Umbilical cord (tissue), 2 donors: ENCODE measurements around the gene CORO2A. TPM values are rescaled to one million over a fixed set of nuclear protein-coding genes. Genes with fewer than 3 reads are reported as not detected.
A peak's percentile ranks its signal among the peaks of the same experiment; 100 is the strongest.
"Not testable (repeated sequence)": the region's sequence is repeated elsewhere in the genome, so short reads cannot be mapped to it uniquely, and the experiment has no call there.

ENCODE experiments used
- DNase-seq: peaks from one replicate; pipeline ENCODE4 v3.0.0-alpha.2; 2015; ENCODE audit warnings: low spot score
- total RNA-seq: library from RNA; depleted of rRNA; stranded (reverse); fragments of >200 nt; gene quantifications from one replicate; pipeline ENCODE4 v1.2.3, GENCODE V29; 2014; ENCODE audit warnings: low replicate concordance; ENCODE audit not compliant: insufficient read depth

The CORO2A gene
- total RNA-seq, 1 donor from 2014 or later = 3.9 TPM

DNA sequence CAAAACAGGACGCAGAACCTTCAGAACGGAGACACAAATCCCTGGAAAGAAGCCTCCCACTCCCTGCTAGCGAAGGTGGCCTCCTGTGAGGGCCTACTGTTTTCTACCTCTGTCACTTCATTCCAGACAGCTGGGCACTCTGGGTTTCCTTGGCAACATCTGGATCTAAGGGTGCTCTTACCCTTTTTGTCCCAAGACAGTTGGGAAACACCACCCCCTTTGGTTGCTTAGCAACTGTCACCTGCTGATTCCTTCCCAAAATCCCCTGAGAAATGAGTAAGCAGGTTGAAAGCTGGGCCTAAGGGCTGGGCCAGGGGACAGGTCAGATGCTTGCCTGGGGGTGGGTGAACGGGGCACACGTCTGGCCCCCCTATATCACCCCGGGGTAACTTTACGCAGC, 106.5 kb downstream of the CORO2A start:
- DNase-seq = no peak

DNA sequence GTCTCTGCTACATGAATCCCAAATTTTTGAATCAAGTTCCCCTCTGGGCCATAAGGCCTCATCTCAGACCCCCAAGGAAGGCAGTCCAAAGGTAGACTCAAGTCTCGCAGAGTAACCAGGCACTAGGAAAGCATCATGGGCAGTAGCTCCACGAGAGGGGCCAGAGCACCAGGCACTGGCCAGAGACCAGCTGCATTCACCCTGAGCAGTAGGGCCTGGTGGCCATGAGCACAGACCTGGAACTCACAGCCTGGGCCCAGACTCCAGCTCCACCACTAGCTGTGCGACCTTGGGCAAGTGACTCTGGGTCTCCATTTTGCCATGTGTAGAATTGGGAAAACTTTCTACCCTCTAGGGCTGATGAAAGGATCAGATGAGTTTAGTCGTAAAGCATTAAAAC, 107.4 kb downstream of the CORO2A start:
- DNase-seq = no peak

- no peak for DNase-seq
Observed at GRCh38 chr9:98084396-98084795, 108.0 kb downstream of the CORO2A start.

DNA sequence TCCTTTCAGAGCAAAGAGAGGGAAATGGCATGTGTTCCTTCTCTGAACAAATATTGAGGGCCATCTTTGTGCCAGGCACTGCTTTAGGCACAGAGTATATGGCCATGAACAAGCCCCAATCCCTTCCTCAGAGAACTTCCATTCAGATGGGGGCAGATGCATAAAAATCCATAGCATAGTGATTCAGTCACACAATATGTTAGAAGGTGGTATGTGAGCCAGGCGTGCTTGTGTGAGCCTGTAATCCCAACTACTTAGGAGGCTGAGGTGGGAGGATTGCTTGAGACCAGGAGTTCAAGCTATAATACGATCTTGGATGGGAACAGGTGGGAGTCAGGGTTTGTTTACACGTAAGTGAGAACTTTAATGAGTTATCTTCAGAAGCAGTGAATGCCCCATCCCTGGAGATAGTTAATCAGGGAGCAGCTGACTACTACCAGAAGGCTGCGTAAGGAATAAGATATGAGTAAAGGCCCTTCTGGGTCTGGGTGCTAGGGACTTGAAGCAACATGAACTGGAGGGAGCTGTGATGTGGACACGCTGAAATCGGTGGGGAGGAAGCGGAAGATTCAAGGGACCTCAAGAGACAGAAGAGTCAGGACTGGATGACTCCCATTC, 108.8 kb downstream of the CORO2A start:
- no peak for DNase-seq

DNA sequence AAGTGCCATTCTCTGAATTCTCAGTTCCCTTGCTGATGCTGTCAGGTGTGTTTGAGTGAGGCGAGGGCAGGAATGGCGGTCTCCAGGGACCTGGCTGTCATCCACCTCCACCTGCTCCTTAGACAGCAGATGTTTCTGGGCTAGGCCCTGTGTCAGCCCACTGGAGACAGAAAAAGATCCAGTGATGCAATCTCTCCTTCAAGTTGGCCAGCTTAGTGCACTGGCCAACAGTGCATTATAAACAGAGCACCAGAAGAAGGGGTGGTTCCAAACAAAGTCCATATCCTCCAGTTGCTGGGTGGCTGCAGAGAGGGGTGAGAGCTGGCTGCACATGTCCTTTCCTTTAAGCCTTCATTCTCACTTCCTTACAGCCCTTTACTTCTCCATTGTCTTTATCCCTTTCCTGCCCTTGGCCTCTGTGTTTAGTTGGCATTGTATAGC, 109.4 kb downstream of the CORO2A start:
- no peak for DNase-seq

DNA sequence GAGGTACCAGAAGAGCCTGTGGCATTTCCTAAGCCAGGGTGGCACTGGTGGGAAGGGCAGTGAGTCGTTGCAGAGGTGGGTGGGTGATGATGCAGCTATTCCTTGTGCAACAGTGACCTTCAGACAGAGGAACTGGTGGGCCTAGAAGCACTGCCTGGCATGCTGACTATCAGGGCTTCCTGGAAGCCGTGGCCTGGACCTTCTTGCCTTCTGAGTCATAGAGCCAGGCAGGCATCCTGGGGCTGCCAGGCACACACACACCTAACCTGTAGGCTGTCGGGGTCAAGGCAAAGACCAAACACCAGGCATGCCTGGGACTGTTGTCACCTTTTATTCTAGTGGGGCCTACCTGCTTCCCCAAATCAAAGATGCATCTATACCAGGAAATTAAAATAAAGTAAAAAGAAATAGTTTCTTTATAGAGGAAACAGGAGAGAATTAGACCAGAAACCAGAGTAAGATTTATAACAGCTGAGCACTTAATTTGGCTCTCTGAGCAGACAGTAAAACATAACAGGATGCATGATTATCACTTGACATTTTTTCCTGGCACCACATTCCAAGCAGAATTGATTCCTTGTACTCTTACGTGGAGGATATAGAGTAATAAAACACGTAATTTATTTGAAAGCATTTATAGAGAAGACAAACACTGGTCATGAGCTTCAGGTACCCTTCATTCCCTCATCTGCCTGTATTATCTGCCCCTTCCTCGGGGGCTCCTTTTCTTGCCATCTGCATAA, 110.8 kb downstream of the CORO2A start:
- DNase-seq = no peak

DNA sequence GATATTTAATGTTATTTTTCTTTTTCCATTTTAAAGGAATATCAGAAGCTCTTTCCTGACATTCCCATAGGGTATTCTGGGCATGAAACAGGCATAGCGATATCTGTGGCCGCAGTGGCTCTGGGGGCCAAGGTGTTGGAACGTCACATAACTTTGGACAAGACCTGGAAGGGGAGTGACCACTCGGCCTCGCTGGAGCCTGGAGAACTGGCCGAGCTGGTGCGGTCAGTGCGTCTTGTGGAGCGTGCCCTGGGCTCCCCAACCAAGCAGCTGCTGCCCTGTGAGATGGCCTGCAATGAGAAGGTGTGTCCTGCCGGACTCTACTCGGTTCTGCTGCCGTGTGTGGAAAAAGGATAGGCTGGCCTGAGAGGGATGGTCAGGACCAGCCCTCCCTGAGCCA, 111.7 kb downstream of the CORO2A start:
- DNase-seq = no peak

DNA sequence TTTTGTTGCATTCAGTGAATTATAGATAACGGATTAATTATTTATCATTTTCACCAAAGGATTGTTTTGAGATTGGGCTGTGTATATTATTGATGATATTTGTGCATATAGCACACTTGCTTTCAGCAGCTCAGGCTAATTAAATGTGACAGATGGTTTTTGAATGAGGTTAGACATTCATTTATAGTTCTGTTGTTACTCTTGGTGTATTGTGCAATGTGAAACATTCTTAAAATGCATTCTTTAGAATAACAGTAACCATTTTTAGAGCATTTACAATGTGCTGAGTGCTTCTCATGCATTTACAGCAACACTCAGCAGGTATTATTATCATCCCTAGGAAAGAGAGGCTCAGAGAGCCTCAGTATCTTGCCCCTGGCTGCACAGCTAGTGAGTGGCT, 112.1 kb downstream of the CORO2A start:
- DNase-seq = no peak

GRCh38 chr9:98078895-98079294, 113.5 kb downstream of the CORO2A start:
- no peak for DNase-seq

DNA sequence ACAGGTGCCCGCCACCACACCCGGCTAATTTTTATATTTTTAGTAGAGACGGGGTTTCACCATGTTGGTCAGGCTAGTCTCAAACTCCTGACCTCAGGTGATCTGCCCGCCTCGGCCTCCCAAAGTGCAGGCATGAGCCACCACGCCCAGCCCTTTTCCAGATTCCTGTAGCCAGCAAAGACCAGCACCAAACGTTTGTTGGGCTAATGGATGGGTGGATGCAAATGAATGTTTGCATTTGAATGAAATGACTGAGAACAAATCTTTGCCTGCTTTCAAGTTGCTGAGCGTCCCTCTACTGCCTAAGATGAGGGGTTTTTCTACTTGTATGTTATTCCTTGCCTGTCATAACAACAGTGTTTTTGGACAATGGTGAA, 115.9 kb downstream of the CORO2A start:
- DNase-seq = not testable (repeated sequence)

GRCh38 chr9:98075332-98075805, 117.1 kb downstream of the CORO2A start:
- no peak for DNase-seq

DNA sequence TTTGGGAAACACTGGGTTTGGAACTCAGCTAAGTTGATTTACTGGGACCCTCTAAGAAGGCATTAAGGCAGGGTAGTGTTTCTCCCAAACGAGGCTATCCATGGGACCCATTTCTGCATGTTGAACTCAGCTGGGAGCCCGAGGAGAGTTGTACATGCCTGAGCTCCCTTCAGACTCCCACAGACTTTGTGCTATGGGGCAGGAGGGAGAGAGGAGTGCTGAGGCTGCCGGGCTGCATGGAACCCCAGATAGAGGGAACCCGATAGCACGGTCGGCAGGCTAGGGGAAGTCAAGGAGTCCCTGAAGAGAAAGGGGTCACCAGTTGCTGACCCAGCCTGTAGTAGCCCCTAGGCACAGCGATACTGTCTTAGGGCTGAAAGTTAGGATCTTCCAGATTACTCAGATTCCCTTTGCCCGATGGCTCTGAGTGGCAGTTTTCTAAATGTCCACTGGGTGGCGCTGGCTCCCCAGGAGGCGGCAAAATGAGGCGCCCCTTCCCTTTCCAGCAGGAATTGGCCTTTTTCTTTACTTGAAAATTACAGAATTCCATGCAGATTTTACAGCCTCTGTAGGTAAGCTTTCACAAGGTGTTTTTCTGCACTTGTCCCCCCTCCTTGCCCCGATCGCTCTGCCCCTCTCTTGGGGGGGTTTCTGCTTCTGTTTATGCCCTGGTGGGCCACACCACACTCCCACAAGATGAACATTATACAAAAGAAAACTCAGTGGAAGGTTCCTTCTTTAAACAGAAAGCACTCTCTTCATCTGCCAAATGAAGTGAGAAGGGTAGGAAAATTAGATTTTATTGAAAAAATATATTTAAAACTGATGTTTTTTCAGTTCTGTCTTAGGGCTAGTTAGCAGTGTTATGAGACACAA, 118.1 kb downstream of the CORO2A start:
- DNase-seq = peak; percentile 45

GRCh38 chr9:98071737-98072136, 120.7 kb downstream of the CORO2A start:
- no peak for DNase-seq

Other genes starting within 250 kb of the CORO2A start
- gene ANP32B, start 209.3 kb downstream of the CORO2A start, total RNA-seq = 14.2 TPM
- 42.9 TPM for gene NANS, start 135.9 kb downstream of the CORO2A start, total RNA-seq
- 5.5 TPM for gene TRIM14, start 73.4 kb downstream of the CORO2A start, total RNA-seq
- 7.9 TPM for gene TBC1D2, start 63.0 kb upstream of the CORO2A start, total RNA-seq